SK-N-SH treated with all-trans-retinoic acid at 6 μM for 48 hours (cell line): Measurements from ENCODE around the gene ATP8A2.
"Not testable (repeated sequence)": the region's sequence is repeated elsewhere in the genome, so short reads cannot be mapped to it uniquely, and the experiment has no call there.

ENCODE experiments used
- ATAC-seq: fragments of 200-7000 bp; cut with Tn5 transposase; 3 replicates; pipeline ENCODE4 v1.9.1; 2020; ENCODE audit warnings: mild to moderate bottlenecking, moderate library complexity
- ARNTL ChIP-seq: fragments of 450-650 bp; formaldehyde crosslinking; IDR thresholded peaks from 2 replicates; pipeline ENCODE4 v1.5.0; 2020; ENCODE audit warnings: low read depth, mild to moderate bottlenecking, moderate library complexity, borderline replicate concordance
- BACH2 ChIP-seq: fragments of 250-450 bp; sonication (Bioruptor Pico); IDR thresholded peaks from 2 replicates; pipeline ENCODE4 v1.9.0; 2021; ENCODE audit warnings: mild to moderate bottlenecking, borderline replicate concordance
- CREB5 ChIP-seq: fragments of 250-450 bp; sonication (Bioruptor Pico); IDR thresholded peaks from 2 replicates; pipeline ENCODE4 v1.5.1; 2020; ENCODE audit warnings: low read depth, mild to moderate bottlenecking, moderate library complexity
- CSDC2 ChIP-seq: fragments of 250-450 bp; sonication (Bioruptor Pico); IDR thresholded peaks from 2 replicates; pipeline ENCODE4 v1.5.0; 2020; ENCODE audit warnings: mild to moderate bottlenecking, moderate library complexity
- CSRNP3 ChIP-seq: fragments of 250-450 bp; sonication (Bioruptor Pico); IDR thresholded peaks from 2 replicates; pipeline ENCODE4 v1.5.1; 2021; ENCODE audit warnings: mild to moderate bottlenecking, moderate library complexity
- ESRRG ChIP-seq: fragments of 250-450 bp; sonication (Bioruptor Pico); IDR thresholded peaks from 2 replicates; pipeline ENCODE4 v1.6.1; 2021; ENCODE audit warnings: mild to moderate bottlenecking
- GLIS3 ChIP-seq: fragments of 250-450 bp; sonication (Bioruptor Pico); IDR thresholded peaks from 2 replicates; pipeline ENCODE4 v1.5.0; 2020; ENCODE audit warnings: mild to moderate bottlenecking, moderate library complexity
- ISL1 ChIP-seq: fragments of 250-450 bp; sonication (Bioruptor Pico); IDR thresholded peaks from 2 replicates; pipeline ENCODE4 v2.1.2; 2022; ENCODE audit warnings: mild to moderate bottlenecking, moderate library complexity
- OSR1 ChIP-seq: fragments of 250-450 bp; sonication (Bioruptor Pico); IDR thresholded peaks from 2 replicates; pipeline ENCODE4 v1.8.0; 2022; ENCODE audit warnings: moderate library complexity, mild to moderate bottlenecking, inconsistent platforms
- PATZ1 ChIP-seq: fragments of 250-450 bp; sonication (Bioruptor Pico); IDR thresholded peaks from 2 replicates; pipeline ENCODE4 v1.8.0; 2020; ENCODE audit warnings: mild to moderate bottlenecking, moderate library complexity, borderline replicate concordance
- POU6F1 ChIP-seq: fragments of 250-450 bp; sonication (Bioruptor Pico); IDR thresholded peaks from 2 replicates; pipeline ENCODE4 v1.8.0; 2021; ENCODE audit warnings: low read depth, mild to moderate bottlenecking, moderate library complexity, borderline replicate concordance
- PPARA ChIP-seq: fragments of 250-450 bp; sonication (Bioruptor Pico); IDR thresholded peaks from 2 replicates; pipeline ENCODE4 v1.5.0; 2020; ENCODE audit warnings: mild to moderate bottlenecking, borderline replicate concordance
- RARB ChIP-seq: fragments of 250-450 bp; sonication (Bioruptor Pico); IDR thresholded peaks from 2 replicates; pipeline ENCODE4 v1.8.0; 2021; ENCODE audit warnings: mild to moderate bottlenecking, moderate library complexity
- SNAI2 ChIP-seq: fragments of 250-450 bp; sonication (Bioruptor Pico); IDR thresholded peaks from 2 replicates; pipeline ENCODE4 v1.5.0; 2020; ENCODE audit warnings: mild to moderate bottlenecking, moderate library complexity
- TCF4 ChIP-seq: fragments of 250-450 bp; sonication (Bioruptor Pico); IDR thresholded peaks from 2 replicates; pipeline ENCODE4 v1.8.0; 2021; ENCODE audit warnings: mild to moderate bottlenecking, moderate library complexity, borderline replicate concordance
- TOX ChIP-seq: fragments of 250-450 bp; sonication (Bioruptor Pico); IDR thresholded peaks from 2 replicates; pipeline ENCODE4 v1.8.0; 2021; ENCODE audit warnings: mild to moderate bottlenecking, moderate library complexity, borderline replicate concordance
- ZFP3 ChIP-seq: fragments of 250-450 bp; sonication (Bioruptor Pico); IDR thresholded peaks from 2 replicates; pipeline ENCODE4 v1.5.0; 2020; ENCODE audit warnings: mild to moderate bottlenecking, moderate library complexity
- ZFP30 ChIP-seq: fragments of 450-650 bp; formaldehyde crosslinking; IDR thresholded peaks from 2 replicates; pipeline ENCODE4 v1.5.0; 2022; ENCODE audit warnings: mild to moderate bottlenecking, moderate library complexity
- ZNF565 ChIP-seq: fragments of 450-650 bp; formaldehyde crosslinking; conservative IDR thresholded peaks from 2 replicates; pipeline ENCODE4 v1.5.0; 2020; ENCODE audit warnings: low read depth, mild to moderate bottlenecking, moderate library complexity
- ZNF70 ChIP-seq: fragments of 450-650 bp; formaldehyde crosslinking; IDR thresholded peaks from 2 replicates; pipeline ENCODE4 v1.5.0; 2020; ENCODE audit warnings: mild to moderate bottlenecking, moderate library complexity
- ZNF8 ChIP-seq: fragments of 450-650 bp; formaldehyde crosslinking; IDR thresholded peaks from 2 replicates; pipeline ENCODE4 v1.5.0; 2020; ENCODE audit warnings: mild to moderate bottlenecking, moderate library complexity
- TF ChIP-seq, protein P1 (sequence below): fragments of 250-450 bp; sonication (Bioruptor Pico); IDR thresholded peaks from 2 replicates; pipeline ENCODE4 v1.5.0; 2020; ENCODE audit warnings: mild to moderate bottlenecking, moderate library complexity

Gene ATP8A2

DNA sequence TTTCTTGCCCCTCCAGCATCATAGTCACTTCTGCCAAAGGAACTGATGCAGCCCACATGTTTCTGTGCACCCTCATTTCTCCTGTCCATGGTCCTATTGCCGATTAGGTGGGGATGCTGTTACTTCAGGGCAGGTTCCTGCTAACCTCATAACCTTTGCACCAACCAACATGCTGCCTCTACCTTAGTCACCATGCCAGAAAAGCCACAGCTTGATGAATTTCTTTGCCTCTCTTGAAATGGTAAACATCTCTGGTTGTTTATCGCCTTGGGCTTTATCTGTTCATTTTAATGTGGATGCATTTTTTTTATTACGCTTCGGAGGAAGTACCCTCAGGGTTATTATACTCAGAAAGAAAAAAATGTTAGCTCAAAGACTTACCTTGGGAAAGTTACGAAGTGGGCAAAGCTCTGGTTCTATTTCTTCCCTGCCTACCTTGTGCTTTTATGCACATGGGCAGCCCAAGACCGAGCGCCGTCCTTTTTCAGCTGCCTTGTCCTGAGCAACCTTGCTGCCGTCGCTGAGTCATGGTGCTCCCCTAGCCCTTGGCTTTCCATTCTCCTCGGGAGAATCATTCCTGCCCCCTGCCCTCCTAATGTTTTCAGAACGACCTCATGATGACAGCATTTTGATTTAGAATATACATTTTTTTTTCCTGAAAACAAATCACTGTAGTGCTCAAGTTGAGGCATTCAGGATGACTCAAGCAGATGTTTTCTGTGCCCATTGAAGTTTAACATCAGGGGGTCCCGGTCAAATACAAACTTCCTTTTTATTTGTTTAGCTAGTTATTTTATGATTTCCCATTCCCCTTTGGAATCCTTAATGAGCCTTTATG lies 400.1 kb downstream of the ATP8A2 start (continued):
- no peak for TF ChIP-seq POU6F1
- TF ChIP-seq ISL1, result no peak
- no peak for TF ChIP-seq ZFP3 (CRISPR knock-in tag)
- TF ChIP-seq CSDC2 (CRISPR knock-in tag), result no peak
- TF ChIP-seq TOX (CRISPR knock-in tag), result no peak

DNA sequence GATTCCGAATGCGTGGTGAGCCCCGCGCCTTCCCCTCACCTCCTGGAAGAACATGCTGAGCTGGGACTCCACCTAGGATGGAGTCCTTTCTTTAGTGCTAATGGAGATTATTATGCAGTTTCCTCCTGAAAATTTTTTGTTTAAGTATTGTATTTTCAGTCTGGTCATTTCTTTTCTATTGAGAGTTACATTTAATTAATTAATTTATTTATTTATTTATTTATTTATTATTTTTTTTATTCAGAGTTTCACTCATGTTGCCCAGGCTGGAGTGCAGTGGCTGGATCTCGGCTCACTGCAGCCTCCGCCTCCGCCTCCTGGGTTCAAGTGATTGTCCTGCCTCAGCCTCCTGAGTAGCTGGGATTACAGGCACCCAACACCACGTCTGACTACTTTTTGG lies 400.8 kb downstream of the ATP8A2 start:
- ATAC-seq, result not testable (repeated sequence)

GRCh38 chr13:25774056-25774455 lies 402.3 kb downstream of the ATP8A2 start:
- not testable (repeated sequence) for ATAC-seq

GRCh38 chr13:25775275-25775674 lies 403.5 kb downstream of the ATP8A2 start:
- TF ChIP-seq CREB5 (CRISPR knock-in tag) (no peak), RARB (CRISPR knock-in tag) (no peak), TCF4 (CRISPR knock-in tag) (no peak), ISL1 (no peak)
- TF ChIP-seq, all 23 proteins: peak for 0
- no peak for ATAC-seq

DNA sequence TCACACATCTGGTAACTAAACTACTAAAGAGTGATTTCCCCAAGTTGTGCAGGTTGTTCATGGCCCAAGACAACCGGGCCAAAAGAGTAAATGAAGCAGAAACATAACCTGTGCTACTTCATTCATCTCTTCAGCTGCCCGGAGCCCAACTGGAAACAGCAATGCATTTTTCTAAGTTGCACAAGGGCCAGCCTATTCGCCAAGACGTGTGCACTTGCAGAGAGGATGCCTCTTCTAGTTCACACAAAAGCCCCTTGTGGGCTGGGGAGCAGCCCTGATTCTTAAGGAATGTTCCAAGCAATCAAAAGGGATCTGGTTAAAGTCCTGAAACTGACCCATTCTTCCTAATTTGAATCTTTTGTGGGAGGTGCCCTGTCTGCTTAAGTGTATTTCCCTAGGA lies 404.2 kb downstream of the ATP8A2 start:
- TF ChIP-seq CSRNP3 (no peak), RARB (CRISPR knock-in tag) (no peak), SNAI2 (CRISPR knock-in tag) (no peak), TOX (CRISPR knock-in tag) (no peak), ZFP30 (CRISPR knock-in tag) (no peak), ZNF70 (CRISPR knock-in tag) (no peak), ZNF8 (CRISPR knock-in tag) (no peak), OSR1 (no peak), ZNF565 (CRISPR knock-in tag) (no peak), GLIS3 (CRISPR knock-in tag) (no peak), CREB5 (CRISPR knock-in tag) (no peak), BACH2 (no peak), CSDC2 (CRISPR knock-in tag) (no peak), PPARA (CRISPR knock-in tag) (no peak), ESRRG (CRISPR knock-in tag) (no peak), PATZ1 (CRISPR knock-in tag) (no peak), TCF4 (CRISPR knock-in tag) (no peak), ARNTL (no peak)
- TF ChIP-seq, protein P1, sequence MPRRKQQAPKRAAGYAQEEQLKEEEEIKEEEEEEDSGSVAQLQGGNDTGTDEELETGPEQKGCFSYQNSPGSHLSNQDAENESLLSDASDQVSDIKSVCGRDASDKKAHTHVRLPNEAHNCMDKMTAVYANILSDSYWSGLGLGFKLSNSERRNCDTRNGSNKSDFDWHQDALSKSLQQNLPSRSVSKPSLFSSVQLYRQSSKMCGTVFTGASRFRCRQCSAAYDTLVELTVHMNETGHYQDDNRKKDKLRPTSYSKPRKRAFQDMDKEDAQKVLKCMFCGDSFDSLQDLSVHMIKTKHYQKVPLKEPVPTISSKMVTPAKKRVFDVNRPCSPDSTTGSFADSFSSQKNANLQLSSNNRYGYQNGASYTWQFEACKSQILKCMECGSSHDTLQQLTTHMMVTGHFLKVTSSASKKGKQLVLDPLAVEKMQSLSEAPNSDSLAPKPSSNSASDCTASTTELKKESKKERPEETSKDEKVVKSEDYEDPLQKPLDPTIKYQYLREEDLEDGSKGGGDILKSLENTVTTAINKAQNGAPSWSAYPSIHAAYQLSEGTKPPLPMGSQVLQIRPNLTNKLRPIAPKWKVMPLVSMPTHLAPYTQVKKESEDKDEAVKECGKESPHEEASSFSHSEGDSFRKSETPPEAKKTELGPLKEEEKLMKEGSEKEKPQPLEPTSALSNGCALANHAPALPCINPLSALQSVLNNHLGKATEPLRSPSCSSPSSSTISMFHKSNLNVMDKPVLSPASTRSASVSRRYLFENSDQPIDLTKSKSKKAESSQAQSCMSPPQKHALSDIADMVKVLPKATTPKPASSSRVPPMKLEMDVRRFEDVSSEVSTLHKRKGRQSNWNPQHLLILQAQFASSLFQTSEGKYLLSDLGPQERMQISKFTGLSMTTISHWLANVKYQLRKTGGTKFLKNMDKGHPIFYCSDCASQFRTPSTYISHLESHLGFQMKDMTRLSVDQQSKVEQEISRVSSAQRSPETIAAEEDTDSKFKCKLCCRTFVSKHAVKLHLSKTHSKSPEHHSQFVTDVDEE (CRISPR knock-in tag), result no peak
- TF ChIP-seq, all 23 proteins: peak for 0
- no peak for ATAC-seq
